IMR-90 (cell line): ENCODE measurements around the gene COQ10A. TPM values are rescaled to one million over a fixed set of nuclear protein-coding genes. Genes with fewer than 3 reads are reported as not detected.

Source experiments
- ATAC-seq: fragments of 200-7000 bp; cut with Tn5 transposase; 2 replicates; pipeline ENCODE4 v1.9.1; 2020; ENCODE audit warnings: low read depth, mild to moderate bottlenecking, moderate library complexity
- BruUV-seq: library from RNA; stranded (reverse); fragments of 400-500 nt; replicated peaks from 2 replicates; lab custom pipeline; 2021; lab: Mats Ljungman, UMichigan
- CTCF ChIA-PET: fragments of 300-600 bp; formaldehyde crosslinking; extraction: SDS; loops from one replicate; lab custom pipeline; 2021; ENCODE audit warnings: antibody characterized with exemption; lab: Yijun Ruan, JAX
- POLR2A ChIA-PET: fragments of 300-600 bp; sonication (Branson Sonifier 250); formaldehyde crosslinking; loops from one replicate; lab custom pipeline; 2022; ENCODE audit warnings: antibody characterized with exemption; ENCODE audit not compliant: unreplicated experiment; lab: Charles Lee
- DNase-seq: peaks from one replicate; pipeline ENCODE4 v3.0.0; 2013
- H2AFZ ChIP-seq: replicated peaks from 2 replicates; pipeline ENCODE3; 2013; ENCODE audit warnings: low read length, mild to moderate bottlenecking; ENCODE audit not compliant: poor library complexity
- H2AK5ac ChIP-seq: 2 replicates; pipeline ENCODE4 v1.6.1; 2013; ENCODE audit warnings: low read depth, low read length, inconsistent platforms
- H2AK9ac ChIP-seq: replicated peaks from 2 replicates; pipeline ENCODE3; 2013; ENCODE audit warnings: mild to moderate bottlenecking, low read depth, low read length, moderate library complexity; ENCODE audit not compliant: poor library complexity
- H2BK120ac ChIP-seq: 2 replicates; pipeline ENCODE4 v1.6.1; 2013; ENCODE audit warnings: low read depth, low read length, inconsistent platforms
- H2BK15ac ChIP-seq: 3 replicates; pipeline ENCODE4 v1.6.1; 2013; ENCODE audit warnings: low read depth, low read length, inconsistent platforms
- H2BK20ac ChIP-seq: 2 replicates; pipeline ENCODE4 v1.6.1; 2013; ENCODE audit warnings: low read depth, mild to moderate bottlenecking, inconsistent platforms, low read length, moderate library complexity
- H2BK5ac ChIP-seq: 2 replicates; pipeline ENCODE4 v1.6.1; 2013; ENCODE audit warnings: mild to moderate bottlenecking, low read depth, low read length, inconsistent platforms; ENCODE audit not compliant: poor library complexity, severe bottlenecking
- H3K14ac ChIP-seq: replicated peaks from 2 replicates; pipeline ENCODE4 v1.6.1; 2013; ENCODE audit warnings: low read depth, low read length, inconsistent platforms
- H3K18ac ChIP-seq: 2 replicates; pipeline ENCODE4 v1.6.1; 2013; ENCODE audit warnings: low read depth, low read length, control low read depth
- H3K23ac ChIP-seq: 2 replicates; pipeline ENCODE4 v1.6.1; 2013; ENCODE audit warnings: low read depth, low read length, inconsistent platforms
- H3K27ac ChIP-seq: 2 replicates; pipeline ENCODE4 v1.5.1; 2013; ENCODE audit warnings: mild to moderate bottlenecking, control low read depth, low read length; ENCODE audit not compliant: insufficient read depth
- H3K27me3 ChIP-seq: 2 replicates; pipeline ENCODE4 v1.6.1; 2013; ENCODE audit warnings: low read length; ENCODE audit not compliant: control insufficient read depth, insufficient read depth
- H3K36me3 ChIP-seq: 2 replicates; pipeline ENCODE4 v1.6.1; 2013; ENCODE audit warnings: low read length, mixed read lengths; ENCODE audit not compliant: control insufficient read depth, insufficient read depth
- H3K4ac ChIP-seq: 2 replicates; pipeline ENCODE4 v1.6.1; 2013; ENCODE audit warnings: low read depth, low read length, inconsistent platforms
- H3K4me1 ChIP-seq: 2 replicates; pipeline ENCODE4 v1.6.1; 2013; ENCODE audit warnings: low read length, mixed read lengths; ENCODE audit not compliant: control insufficient read depth, insufficient read depth
- H3K4me2 ChIP-seq: 2 replicates; pipeline ENCODE4 v1.6.1; 2013; ENCODE audit warnings: low read depth, mild to moderate bottlenecking, control low read depth, low read length, moderate library complexity
- H3K4me3 ChIP-seq: 2 replicates; pipeline ENCODE4 v1.5.1; 2013; ENCODE audit warnings: low read depth, mild to moderate bottlenecking, control low read depth, low read length, moderate library complexity; ENCODE audit not compliant: insufficient read depth
- H3K56ac ChIP-seq: 2 replicates; pipeline ENCODE4 v1.6.1; 2013; ENCODE audit warnings: low read length, inconsistent platforms; ENCODE audit not compliant: insufficient read depth; ENCODE audit errors: extremely low read depth
- H3K79me1 ChIP-seq, 2 experiments: 2 replicates each; pipeline ENCODE4 v1.6.1; 2013; ENCODE audit warnings: low read length in 2 of 2, inconsistent platforms in 1 of 2, low read depth in 1 of 2
- H3K9ac ChIP-seq: 2 replicates; pipeline ENCODE4 v1.6.1; 2013; ENCODE audit warnings: low read depth, low read length, control low read depth
- H3K9me1 ChIP-seq: 2 replicates; pipeline ENCODE4 v1.6.1; 2013; ENCODE audit warnings: low read length, inconsistent platforms; ENCODE audit not compliant: insufficient read depth
- H3K9me3 ChIP-seq: 2 replicates; pipeline ENCODE4 v1.6.1; 2013; ENCODE audit warnings: low read length; ENCODE audit not compliant: control insufficient read depth, insufficient read depth
- H4K20me1 ChIP-seq: 2 replicates; pipeline ENCODE4 v1.6.1; 2013; ENCODE audit warnings: low read length, inconsistent platforms; ENCODE audit not compliant: insufficient read depth
- H4K5ac ChIP-seq: 2 replicates; pipeline ENCODE4 v1.6.1; 2013; ENCODE audit warnings: mild to moderate bottlenecking, low read depth, low read length, control low read depth
- H4K8ac ChIP-seq, 2 experiments: 2 replicates each; pipeline ENCODE4 v1.6.1; 2013; ENCODE audit warnings: low read depth in 2 of 2, low read length in 2 of 2, control low read depth in 1 of 2, inconsistent platforms in 1 of 2
- H4K91ac ChIP-seq: 2 replicates; pipeline ENCODE4 v1.6.1; 2013; ENCODE audit warnings: low read depth, low read length, inconsistent platforms; ENCODE audit not compliant: insufficient read depth
- BHLHE40 ChIP-seq: fragments of 150-350 bp; IDR thresholded peaks from 2 replicates; pipeline ENCODE4 v1.6.1; 2016; ENCODE audit warnings: mild to moderate bottlenecking, low read depth, low read length
- CEBPB ChIP-seq: IDR thresholded peaks from 2 replicates; pipeline ENCODE4 v1.6.1; 2012; ENCODE audit warnings: low read depth, low read length, improper control_type of control experiment
- CHD1 ChIP-seq: IDR thresholded peaks from 2 replicates; pipeline ENCODE4 v1.6.1; 2012; ENCODE audit warnings: low read depth, low read length, improper control_type of control experiment
- CTCF ChIP-seq: conservative IDR thresholded peaks from 2 replicates; pipeline ENCODE4 v1.5.1; 2012; ENCODE audit warnings: mild to moderate bottlenecking, low read depth, low read length, improper control_type of control experiment
- ELK1 ChIP-seq: fragments of 150-350 bp; IDR thresholded peaks from 2 replicates; pipeline ENCODE4 v1.6.1; 2016; ENCODE audit warnings: low read depth, mild to moderate bottlenecking, low read length, moderate library complexity, borderline replicate concordance
- FOS ChIP-seq: fragments of 150-350 bp; IDR thresholded peaks from 2 replicates; pipeline ENCODE4 v1.6.1; 2016; ENCODE audit warnings: low read depth, low read length
- MAFK ChIP-seq: IDR thresholded peaks from 2 replicates; pipeline ENCODE4 v1.6.1; 2012; ENCODE audit warnings: low read depth, low read length, improper control_type of control experiment
- MAZ ChIP-seq: IDR thresholded peaks from 2 replicates; pipeline ENCODE4 v1.6.1; 2012; ENCODE audit warnings: low read depth, mild to moderate bottlenecking, low read length, improper control_type of control experiment, moderate library complexity, borderline replicate concordance
- MXI1 ChIP-seq: IDR thresholded peaks from 2 replicates; pipeline ENCODE4 v1.6.1; 2012; ENCODE audit warnings: low read depth, mild to moderate bottlenecking, low read length, moderate library complexity, borderline replicate concordance
- NFE2L2 ChIP-seq: fragments of 150-350 bp; IDR thresholded peaks from 2 replicates; pipeline ENCODE4 v1.6.1; 2016; ENCODE audit warnings: low read depth, mild to moderate bottlenecking, low read length
- POLR2A ChIP-seq: IDR thresholded peaks from 2 replicates; pipeline ENCODE4 v1.6.1; 2012; ENCODE audit warnings: mild to moderate bottlenecking, low read depth, low read length
- RAD21 ChIP-seq: IDR thresholded peaks from 2 replicates; pipeline ENCODE4 v1.6.1; 2012; ENCODE audit warnings: low read length, improper control_type of control experiment
- RCOR1 ChIP-seq: IDR thresholded peaks from 2 replicates; pipeline ENCODE4 v1.6.1; 2012; ENCODE audit warnings: mild to moderate bottlenecking, low read length, improper control_type of control experiment; ENCODE audit not compliant: insufficient replicate concordance
- RFX5 ChIP-seq: IDR thresholded peaks from 2 replicates; pipeline ENCODE4 v1.8.0; 2012; ENCODE audit warnings: low read depth, mild to moderate bottlenecking, low read length, moderate library complexity
- SMC3 ChIP-seq: fragments of 150-350 bp; IDR thresholded peaks from 2 replicates; pipeline ENCODE4 v1.6.1; 2016; ENCODE audit warnings: low read depth, mild to moderate bottlenecking, antibody characterized with exemption, low read length, moderate library complexity
- USF2 ChIP-seq: fragments of 150-350 bp; IDR thresholded peaks from 2 replicates; pipeline ENCODE4 v1.6.1; 2017; ENCODE audit warnings: mild to moderate bottlenecking, antibody characterized with exemption, low read length, low read depth
- WGBS, 2 experiments: methylation state at CpG; one replicate each; pipeline versions ENCODE4 v1.1.5 to v1.1.7; 2013; ENCODE audit warnings: missing lambda C conversion rate in 2 of 2; ENCODE audit not compliant: insufficient read length in 1 of 2; ENCODE audit errors: extremely low coverage in 2 of 2; 5-methylcytosine and 5-hydroxymethylcytosine counted together
- dilution Hi-C: fragments of 300-500 bp; cut with HindIII; formaldehyde crosslinking; loops from one replicate; pipeline ENCODE4 v1.14.3; 2018; ENCODE audit warnings: low sequenced_read_pairs; ENCODE audit not compliant: unreplicated experiment
- in situ Hi-C: fragments of 300-500 bp; cut with MboI; formaldehyde crosslinking; loops from 3 replicates; pipeline ENCODE4 v1.14.3; 2019; ENCODE audit warnings: low sequenced_read_pairs, inconsistent platforms, mixed read lengths
- intact Hi-C: fragments of 100-400 bp; cut with micrococcal nuclease; formaldehyde crosslinking; loops from 2 replicates; pipeline ENCODE4 v1.10.0; 2022
- polyA plus RNA-seq, 3 experiments: library from polyadenylated mRNA; depleted of rRNA; stranded (reverse); fragments of >200 nt; gene quantifications; 2 replicates each; pipeline ENCODE4 v1.2.3, GENCODE V29; 2012; ENCODE audit warnings: low replicate concordance in 1 of 3
- total RNA-seq: library from RNA; depleted of rRNA; stranded (reverse); fragments of >200 nt; gene quantifications from 2 replicates; pipeline ENCODE4 v1.2.3, GENCODE V29; 2012

The COQ10A gene
- total and polyA plus RNA-seq, 2 of the 4 experiments (the other 2 are of a cell fraction): 4.7 to 10.8 TPM

GRCh38 chr12:56219840-56220239, 46.9 kb upstream of the COQ10A start:
- Histone ChIP-seq H3K4ac (no peak overlapping the region), H2AK5ac (no peak overlapping the region), H4K91ac (no peak overlapping the region), H3K4me2 (no peak overlapping the region; the same call in 1 of the 2 replicates), H2AK9ac (no peak overlapping the region), H2BK120ac (no peak overlapping the region), H3K27ac (peak overlapping the region; percentile 18; the same call in 1 of the 2 replicates), H3K79me1 (peaks cover 21 to 53% of the 10 kb centered on the region in 2 experiments), H3K27me3 (no peaks in the 10 kb centered on the region), H4K8ac (no peak overlapping the region), H3K4me1 (peaks cover 4% of the 10 kb centered on the region; the same call in 1 of the 2 replicates), H3K56ac (no peak overlapping the region), H3K9me1 (peaks cover 10% of the 10 kb centered on the region), H3K9ac (no peak overlapping the region), H3K14ac (no peak overlapping the region), H2BK20ac (no peak overlapping the region), H3K18ac (no peak overlapping the region), H3K36me3 (peaks cover 13% of the 10 kb centered on the region), H4K20me1 (peaks cover 15% of the 10 kb centered on the region; the same call in 1 of the 2 replicates), H4K5ac (no peak overlapping the region), H2AFZ (no peak overlapping the region), H2BK5ac (no peak overlapping the region), H3K9me3 (no peaks in the 10 kb centered on the region), H3K23ac (no peak overlapping the region), H3K4me3 (no peak overlapping the region), H2BK15ac (no peak overlapping the region)
- no CpG with 5 or more reads among the region's 9 CpGs for WGBS, 2 experiments
- ChIA-PET POLR2A (interaction anchor here (0.6 kb wide), 1 partner anchor 20 kb away, joined by 8 read pairs; no protein-coding TSS in a partner anchor), CTCF (no interaction called here)
- intact Hi-C loops (loop anchor here (2.0 kb wide), 2 partner anchors 13 to 61 kb away; partner anchors contain the start of gene MYL6), in situ Hi-C loops (no loop called here), dilution Hi-C loops (no loop called here)
- no peak for TF ChIP-seq ELK1
- TF ChIP-seq CTCF: no peak
- TF ChIP-seq FOS: no peak
- TF ChIP-seq POLR2A: no peak
- TF ChIP-seq RAD21: no peak
- no peak for TF ChIP-seq SMC3
- no peak for TF ChIP-seq MAZ
- no peak for TF ChIP-seq BHLHE40
- TF ChIP-seq MAFK: no peak
- no peak for TF ChIP-seq USF2
- no peak for TF ChIP-seq RFX5
- no peak for TF ChIP-seq MXI1
- no peak for TF ChIP-seq NFE2L2
- TF ChIP-seq CEBPB: no peak
- TF ChIP-seq CHD1: no peak
- TF ChIP-seq RCOR1: no peak
- BruUV-seq: no TSS peak
- DNase-seq (no peak), ATAC-seq (no peak)
